Keratinocyte (primary cell): ENCODE data around the gene CDKAL1.

Source experiments
- EZH2 ChIP-seq: IDR thresholded peaks from one replicate; pipeline ENCODE4 v1.6.1; 2012; ENCODE audit warnings: inconsistent platforms, mild to moderate bottlenecking, low read length, moderate library complexity
- TF ChIP-seq, protein P1 (sequence below), 3 experiments: IDR thresholded peaks in 1 of 3; conservative IDR thresholded peaks in 1 of 3; optimal IDR thresholded peaks in 1 of 3; 2 replicates in 2 of 3; 3 replicates in 1 of 3; pipeline versions ENCODE3 to v1.5.1; 2011; ENCODE audit warnings: low read length in 3 of 3, mild to moderate bottlenecking in 3 of 3, moderate library complexity in 2 of 3, control low read depth in 1 of 3, inconsistent platforms in 1 of 3; ENCODE audit not compliant: insufficient read depth in 2 of 3; ENCODE audit errors: extremely low read depth in 1 of 3

DNA sequence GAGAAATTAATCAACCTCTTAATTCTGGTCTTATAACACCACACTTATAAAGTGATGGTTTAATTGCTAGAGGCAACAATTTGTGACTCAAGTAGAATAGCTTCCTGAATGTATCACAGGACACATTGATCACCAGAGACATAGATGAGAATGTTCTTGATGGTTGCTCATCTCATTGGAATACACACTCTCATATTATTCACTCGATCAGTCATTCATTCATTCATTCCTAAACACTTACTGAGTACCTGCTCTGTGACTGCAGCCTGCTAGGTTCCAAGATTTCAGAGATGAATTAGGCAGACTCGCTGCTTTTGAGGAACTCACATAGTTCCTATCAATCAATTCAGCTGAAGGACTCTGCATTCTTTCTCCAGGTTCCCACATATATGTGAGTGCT lies 694.2 kb downstream of the CDKAL1 start:
- TF ChIP-seq, protein P1, sequence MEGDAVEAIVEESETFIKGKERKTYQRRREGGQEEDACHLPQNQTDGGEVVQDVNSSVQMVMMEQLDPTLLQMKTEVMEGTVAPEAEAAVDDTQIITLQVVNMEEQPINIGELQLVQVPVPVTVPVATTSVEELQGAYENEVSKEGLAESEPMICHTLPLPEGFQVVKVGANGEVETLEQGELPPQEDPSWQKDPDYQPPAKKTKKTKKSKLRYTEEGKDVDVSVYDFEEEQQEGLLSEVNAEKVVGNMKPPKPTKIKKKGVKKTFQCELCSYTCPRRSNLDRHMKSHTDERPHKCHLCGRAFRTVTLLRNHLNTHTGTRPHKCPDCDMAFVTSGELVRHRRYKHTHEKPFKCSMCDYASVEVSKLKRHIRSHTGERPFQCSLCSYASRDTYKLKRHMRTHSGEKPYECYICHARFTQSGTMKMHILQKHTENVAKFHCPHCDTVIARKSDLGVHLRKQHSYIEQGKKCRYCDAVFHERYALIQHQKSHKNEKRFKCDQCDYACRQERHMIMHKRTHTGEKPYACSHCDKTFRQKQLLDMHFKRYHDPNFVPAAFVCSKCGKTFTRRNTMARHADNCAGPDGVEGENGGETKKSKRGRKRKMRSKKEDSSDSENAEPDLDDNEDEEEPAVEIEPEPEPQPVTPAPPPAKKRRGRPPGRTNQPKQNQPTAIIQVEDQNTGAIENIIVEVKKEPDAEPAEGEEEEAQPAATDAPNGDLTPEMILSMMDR (optimal IDR thresholded peaks at IDR 0.05 in 1 of 3, IDR thresholded peaks at IDR 0.05 in 1 of 3, conservative IDR thresholded peaks at IDR 0.05 in 1 of 3; ENCODE audit: extremely low read depth in 1 of 3, insufficient read depth in 2 of 3, low read length in 3 of 3) = no peak
- no peak for TF ChIP-seq EZH2
